KMS-11 (cell line): ENCODE data around the gene OR5B12.

ENCODE experiments used
- H2AFZ ChIP-seq: fragments of 200-600 bp; sonication (generic); 2 replicates; pipeline ENCODE4 v1.6.1; 2016; ENCODE audit warnings: antibody characterized with exemption, mixed run types, low read depth
- H3K27ac ChIP-seq: fragments of 200-600 bp; sonication (generic); 2 replicates; pipeline ENCODE4 v1.6.1; 2016; ENCODE audit warnings: mild to moderate bottlenecking, mixed run types
- H3K27me3 ChIP-seq: fragments of 200-600 bp; sonication (generic); 2 replicates; pipeline ENCODE4 v1.6.1; 2017; ENCODE audit warnings: mild to moderate bottlenecking, low read depth, mixed run types, moderate library complexity; ENCODE audit not compliant: insufficient read depth
- H3K36me3 ChIP-seq: fragments of 200-600 bp; sonication (generic); 2 replicates; pipeline ENCODE4 v1.6.1; 2017; ENCODE audit warnings: mild to moderate bottlenecking, mixed run types; ENCODE audit not compliant: insufficient read depth
- H3K4me1 ChIP-seq: fragments of 200-600 bp; sonication (generic); 2 replicates; pipeline ENCODE4 v1.6.1; 2016; ENCODE audit warnings: mild to moderate bottlenecking, low read depth, mixed run types; ENCODE audit not compliant: poor library complexity, severe bottlenecking
- H3K4me2 ChIP-seq: fragments of 200-600 bp; sonication (generic); 2 replicates; pipeline ENCODE4 v1.7.0; 2016; ENCODE audit warnings: mild to moderate bottlenecking, mixed run types
- H3K4me3 ChIP-seq: fragments of 200-600 bp; sonication (generic); IDR thresholded peaks from 2 replicates; pipeline ENCODE4 v1.6.1; 2017; ENCODE audit warnings: low read depth, low read length, mixed read lengths; ENCODE audit not compliant: insufficient read depth
- H3K79me2 ChIP-seq: fragments of 200-600 bp; sonication (generic); 2 replicates; pipeline ENCODE4 v1.6.1; 2016; ENCODE audit warnings: low read depth, mixed run types; ENCODE audit not compliant: insufficient read depth
- H3K9ac ChIP-seq: fragments of 200-600 bp; sonication (generic); 2 replicates; pipeline ENCODE4 v1.6.1; 2016; ENCODE audit warnings: mild to moderate bottlenecking, mixed run types
- H4K20me1 ChIP-seq: fragments of 200-600 bp; sonication (generic); 2 replicates; pipeline ENCODE4 v1.6.1; 2016; ENCODE audit warnings: mild to moderate bottlenecking, mixed run types; ENCODE audit not compliant: insufficient read depth
- CTCF ChIP-seq: fragments of 200-600 bp; sonication (generic); conservative IDR thresholded peaks from 2 replicates; pipeline ENCODE4 v1.6.1; 2017; ENCODE audit warnings: low read depth, mild to moderate bottlenecking, antibody characterized with exemption, low read length, moderate library complexity, mixed read lengths

OR5B12 gene

GRCh38 chr11:58394195-58394594 is 47.8 kb downstream of the OR5B12 start:
- Histone ChIP-seq H3K36me3 (no peaks in the 10 kb centered on the region), H3K4me2 (no peak overlapping the region), H3K4me1 (no peaks in the 10 kb centered on the region), H2AFZ (no peak overlapping the region), H3K27me3 (no peaks in the 10 kb centered on the region), H3K27ac (no peak overlapping the region), H4K20me1 (no peaks in the 10 kb centered on the region), H3K9ac (no peak overlapping the region), H3K4me3 (no peak overlapping the region), H3K79me2 (no peaks in the 10 kb centered on the region)
- TF ChIP-seq CTCF, result no peak

GRCh38 chr11:58392746-58393145 is 49.3 kb downstream of the OR5B12 start:
- no peaks in the 10 kb centered on the region for H3K79me2 ChIP-seq
- no peak overlapping the region for H3K27ac ChIP-seq
- H3K4me3 ChIP-seq, result no peak overlapping the region
- H4K20me1 ChIP-seq, result no peaks in the 10 kb centered on the region
- H3K9ac ChIP-seq, result no peak overlapping the region
- TF ChIP-seq CTCF, result no peak
- H2AFZ ChIP-seq, result no peak overlapping the region
- no peaks in the 10 kb centered on the region for H3K27me3 ChIP-seq
- H3K4me2 ChIP-seq, result no peak overlapping the region
- no peaks in the 10 kb centered on the region for H3K36me3 ChIP-seq
- no peaks in the 10 kb centered on the region for H3K4me1 ChIP-seq

GRCh38 chr11:58391879-58392278 is 50.2 kb downstream of the OR5B12 start:
- Histone ChIP-seq H3K4me3 (no peak overlapping the region), H3K36me3 (no peaks in the 10 kb centered on the region), H3K4me2 (no peak overlapping the region), H3K27me3 (no peaks in the 10 kb centered on the region), H3K27ac (no peak overlapping the region), H3K4me1 (no peaks in the 10 kb centered on the region), H4K20me1 (no peaks in the 10 kb centered on the region), H2AFZ (no peak overlapping the region), H3K9ac (no peak overlapping the region), H3K79me2 (no peaks in the 10 kb centered on the region)
- no peak for TF ChIP-seq CTCF

- no peak for TF ChIP-seq CTCF
- H3K9ac ChIP-seq, result no peak overlapping the region
- H3K27me3 ChIP-seq, result no peaks in the 10 kb centered on the region
Observed at GRCh38 chr11:58390551-58391063, 51.4 kb downstream of the OR5B12 start.

More at GRCh38 chr11:58390551-58391063, 51.4 kb downstream of the OR5B12 start:
- no peak overlapping the region for H3K4me2 ChIP-seq
- H3K79me2 ChIP-seq, result no peaks in the 10 kb centered on the region
- no peaks in the 10 kb centered on the region for H3K36me3 ChIP-seq
- H3K4me3 ChIP-seq, result no peak overlapping the region
- no peak overlapping the region for H2AFZ ChIP-seq
- no peaks in the 10 kb centered on the region for H3K4me1 ChIP-seq
- H4K20me1 ChIP-seq, result no peaks in the 10 kb centered on the region
- no peak overlapping the region for H3K27ac ChIP-seq
